H1 (cell line): ENCODE results near the gene CIZ1. TPM values are rescaled to one million over a fixed set of nuclear protein-coding genes. Genes with fewer than 3 reads are reported as not detected.

ENCODE experiments used
- KDM4A ChIP-seq: IDR thresholded peaks from one replicate; pipeline ENCODE4 v1.7.1; 2012; ENCODE audit warnings: low read depth, mild to moderate bottlenecking, moderate library complexity, low read length, inconsistent platforms; ENCODE audit not compliant: severe bottlenecking
- MAFK ChIP-seq: IDR thresholded peaks from 2 replicates; pipeline ENCODE4 v1.6.1; 2012; ENCODE audit warnings: low read depth, mild to moderate bottlenecking, improper control_type of control experiment, low read length
- NRF1 ChIP-seq: IDR thresholded peaks from 2 replicates; pipeline ENCODE4 v1.6.1; 2011; ENCODE audit warnings: mild to moderate bottlenecking, low read depth, low read length, improper control_type of control experiment
- TAF1 ChIP-seq: IDR thresholded peaks from 2 replicates; pipeline ENCODE4 v1.6.1; 2011; ENCODE audit warnings: mild to moderate bottlenecking, low read depth, low read length
- polyA plus RNA-seq, 7 experiments: library from polyadenylated mRNA; depleted of rRNA in 3 of 7; stranded (reverse) in 5 of 7; unstranded in 2 of 7; fragments of >200 nt in 5 of 7; fragments of 200-250 nt in 2 of 7; gene quantifications; 1 replicate in 5 of 7; 2 replicates in 1 of 7; 4 replicates in 1 of 7; pipeline versions ENCODE4 v1.2.1 to v1.2.3, GENCODE V29; 2011 to 2013; ENCODE audit warnings: missing spikeins in 2 of 7, mixed read lengths in 2 of 7
- total RNA-seq: library from RNA; stranded (reverse); fragmentation: NEBNext Ultra II Directional; extraction: Animal tissue kit (Norgen Biotek cat#: 25700); gene quantifications from 2 replicates; pipeline ENCODE4 v1.2.1, GENCODE V29; 2021

CIZ1 gene
- total and polyA plus RNA-seq, 2 of the 8 experiments (the other 6 are each of a cell fraction or from before 2014, with no cell fraction given), result 66.0 to 107 TPM

- no peak for TF ChIP-seq TAF1
- no peak for TF ChIP-seq NRF1
- no peak for TF ChIP-seq MAFK
- TF ChIP-seq KDM4A, result no peak
Measured at GRCh38 chr9:128149951-128150593, 41.3 kb downstream of the CIZ1 start (continued).
